ENCODE measurements around the gene SGO2. TPM values are rescaled to one million over a fixed set of nuclear protein-coding genes. Genes with fewer than 3 reads are reported as not detected.

The SGO2 gene
- total and polyA plus RNA-seq, 9 of the 15 experiments (the other 6 are each of a cell fraction or from before 2014, with no cell fraction given): 14.5 to 25.9 (median 16.6) TPM

GRCh38 chr2:200509612-200510433, 16.2 kb upstream of the SGO2 start, which contains the start of gene KCTD18 (continued):
- TF ChIP-seq PHF21A (IDR thresholded peaks at IDR 0.05; ENCODE audit: borderline replicate concordance, low read depth): no peak
- no peak for TF ChIP-seq CBFA2T3 (IDR thresholded peaks at IDR 0.05)
- TF ChIP-seq PML (IDR thresholded peaks at IDR 0.05; ENCODE audit: low read length): no peak
- TF ChIP-seq SREBF1 (IDR thresholded peaks at IDR 0.05; ENCODE audit: borderline replicate concordance, low read depth, low read length): no peak
- peak in 1 of 2 experiments; percentile 71; a peak in 3 of 4 replicates for TF ChIP-seq MNT (conservative IDR thresholded peaks at IDR 0.05)
- no peak for TF ChIP-seq CHCHD3 (CRISPR knock-in tag; IDR thresholded peaks at IDR 0.05)
- TF ChIP-seq CAMTA2 (CRISPR knock-in tag; conservative IDR thresholded peaks at IDR 0.05): no peak
- TF ChIP-seq FOXP1 (CRISPR knock-in tag; IDR thresholded peaks at IDR 0.05): peak; percentile 60; the same call in 1 of the 2 replicates
- peak; percentile 51; the same call in 1 of the 2 replicates for TF ChIP-seq CREB1 (IDR thresholded peaks at IDR 0.05)
- peak; percentile 69; the same call in 1 of the 2 replicates for TF ChIP-seq CREB1 (CRISPR knock-in tag; IDR thresholded peaks at IDR 0.05)
- no peak for TF ChIP-seq LEF1 (IDR thresholded peaks at IDR 0.05)
- TF ChIP-seq ZBTB34 (CRISPR knock-in tag; IDR thresholded peaks at IDR 0.05): no peak
- no peak for TF ChIP-seq MEIS2 (IDR thresholded peaks at IDR 0.05; ENCODE audit: partially characterized antibody)
- no peak for TF ChIP-seq EP300 (IDR thresholded peaks at IDR 0.05; ENCODE audit: low read length)
- no peak for TF ChIP-seq U2AF1 (optimal IDR thresholded peaks at IDR 0.05; ENCODE audit: low read depth, low read length)
- peak; percentile 60; the same call in 1 of the 2 replicates for TF ChIP-seq AFF4 (CRISPR knock-in tag; IDR thresholded peaks at IDR 0.05)
- TF ChIP-seq MTA1 (IDR thresholded peaks at IDR 0.05; ENCODE audit: borderline replicate concordance): peak; percentile 64; the same call in 1 of the 2 replicates
- no peak for TF ChIP-seq ZNF79 (CRISPR knock-in tag; IDR thresholded peaks at IDR 0.05; ENCODE audit: low read depth)
- peak; percentile 50 for TF ChIP-seq NEUROD1 (IDR thresholded peaks at IDR 0.05; ENCODE audit: borderline replicate concordance, low read depth, low read length, partially characterized antibody)
- no peak for TF ChIP-seq RBM14 (IDR thresholded peaks at IDR 0.05; ENCODE audit: borderline replicate concordance, insufficient read depth, low read depth, low read length)
- no peak for TF ChIP-seq TCFL5 (CRISPR knock-in tag; conservative IDR thresholded peaks at IDR 0.05)
- no peak for TF ChIP-seq GTF2F1 (IDR thresholded peaks at IDR 0.05; ENCODE audit: low read depth, low read length)
- TF ChIP-seq KLF16 (IDR thresholded peaks at IDR 0.05): no peak

All from K562 (cell line).